Prostate gland (tissue), 2 donors: ENCODE results near the gene SOWAHB.

Experiments
- CTCF ChIP-seq, 4 experiments: fragments of 200-600 bp in 2 of 4; fragments of 450-650 bp in 2 of 4; sonication (generic) in 2 of 4; IDR thresholded peaks; 1 replicate in 3 of 4; 2 replicates in 1 of 4; pipeline ENCODE4 v1.5.1; 2016 to 2019; ENCODE audit warnings: antibody characterized with exemption in 4 of 4, mild to moderate bottlenecking in 2 of 4, moderate library complexity in 2 of 4
- POLR2A ChIP-seq: fragments of 450-650 bp; IDR thresholded peaks from one replicate; pipeline ENCODE4 v1.6.1; 2016; ENCODE audit warnings: antibody characterized with exemption, mild to moderate bottlenecking
- POLR2AphosphoS5 ChIP-seq: sonication (generic); formaldehyde crosslinking; IDR thresholded peaks from one replicate; pipeline ENCODE4 v1.6.1; 2017; ENCODE audit warnings: antibody characterized with exemption

- no peak for TF ChIP-seq CTCF (IDR thresholded peaks at IDR 0.05)
- no peak for TF ChIP-seq POLR2A
- no peak for TF ChIP-seq POLR2AphosphoS5
Measured at GRCh38 chr4:76866641-76867040, 31.3 kb downstream of the SOWAHB start.
